GM21786 (cell line): ENCODE results near the gene ELK3.

Experiments
- ATAC-seq: cut with Tn5 transposase; IDR thresholded peaks from one replicate; pipeline ENCODE4 v1.9.1; 2021; ENCODE audit not compliant: unreplicated experiment

The ELK3 gene

DNA sequence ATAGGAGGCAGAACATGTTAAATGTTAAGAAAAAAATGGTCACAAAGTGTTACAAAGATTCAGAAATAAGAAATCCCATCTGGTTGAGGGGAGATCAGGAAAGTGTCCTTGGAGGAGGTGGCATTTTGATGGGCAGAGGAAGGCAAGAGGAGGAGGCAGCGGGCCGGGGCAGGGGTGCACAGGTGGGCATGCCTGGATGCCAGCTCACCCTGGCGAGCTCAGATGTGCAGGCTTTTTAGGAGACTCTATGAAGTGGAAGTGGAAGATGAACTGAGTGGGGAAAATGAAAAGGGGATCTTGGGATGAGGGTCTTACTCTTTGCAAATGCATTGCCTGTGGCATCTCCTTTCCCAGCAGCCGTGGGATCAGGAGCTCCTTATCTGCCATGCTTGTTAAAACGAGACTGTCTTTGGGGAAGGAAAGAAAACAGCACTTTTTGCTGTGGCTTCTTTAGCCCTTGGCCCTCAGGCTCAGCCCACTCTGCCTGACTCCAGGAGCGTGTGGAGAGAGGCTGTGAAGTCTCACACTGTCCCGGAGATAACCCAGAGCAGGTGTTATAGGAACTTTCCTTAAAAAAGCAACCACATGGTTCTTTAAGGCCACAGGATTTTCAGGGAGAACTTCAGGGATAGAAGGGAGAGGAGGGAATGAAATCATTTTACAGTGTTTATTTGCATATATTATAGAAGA is 62.6 kb downstream of the ELK3 start:
- no peak for ATAC-seq

DNA sequence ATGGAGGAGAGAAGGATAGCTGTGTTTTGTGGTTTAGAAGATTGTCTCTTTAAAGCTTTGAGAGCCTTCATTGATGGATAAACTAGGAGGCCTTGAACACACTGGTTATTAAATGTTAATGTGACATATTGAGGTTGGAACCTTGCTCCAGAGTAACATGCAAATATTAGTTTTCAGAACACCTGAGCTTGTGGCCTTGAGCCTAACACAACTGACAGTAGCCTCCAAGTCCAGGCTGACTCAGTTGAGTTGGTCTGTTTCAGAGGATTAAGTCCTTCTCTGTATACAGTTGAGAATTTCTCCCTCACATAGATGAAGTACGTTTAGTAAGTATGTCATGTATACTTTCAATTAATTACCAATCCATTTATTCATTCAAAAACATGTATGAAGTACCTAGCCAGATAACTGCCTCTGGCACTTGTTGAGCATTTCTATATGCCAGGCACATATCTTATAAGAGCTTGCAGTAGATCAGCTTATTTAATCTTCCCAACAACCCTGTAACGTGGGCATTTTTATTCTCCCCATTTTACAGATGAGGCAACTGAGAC is 63.5 kb downstream of the ELK3 start:
- no peak for ATAC-seq

DNA sequence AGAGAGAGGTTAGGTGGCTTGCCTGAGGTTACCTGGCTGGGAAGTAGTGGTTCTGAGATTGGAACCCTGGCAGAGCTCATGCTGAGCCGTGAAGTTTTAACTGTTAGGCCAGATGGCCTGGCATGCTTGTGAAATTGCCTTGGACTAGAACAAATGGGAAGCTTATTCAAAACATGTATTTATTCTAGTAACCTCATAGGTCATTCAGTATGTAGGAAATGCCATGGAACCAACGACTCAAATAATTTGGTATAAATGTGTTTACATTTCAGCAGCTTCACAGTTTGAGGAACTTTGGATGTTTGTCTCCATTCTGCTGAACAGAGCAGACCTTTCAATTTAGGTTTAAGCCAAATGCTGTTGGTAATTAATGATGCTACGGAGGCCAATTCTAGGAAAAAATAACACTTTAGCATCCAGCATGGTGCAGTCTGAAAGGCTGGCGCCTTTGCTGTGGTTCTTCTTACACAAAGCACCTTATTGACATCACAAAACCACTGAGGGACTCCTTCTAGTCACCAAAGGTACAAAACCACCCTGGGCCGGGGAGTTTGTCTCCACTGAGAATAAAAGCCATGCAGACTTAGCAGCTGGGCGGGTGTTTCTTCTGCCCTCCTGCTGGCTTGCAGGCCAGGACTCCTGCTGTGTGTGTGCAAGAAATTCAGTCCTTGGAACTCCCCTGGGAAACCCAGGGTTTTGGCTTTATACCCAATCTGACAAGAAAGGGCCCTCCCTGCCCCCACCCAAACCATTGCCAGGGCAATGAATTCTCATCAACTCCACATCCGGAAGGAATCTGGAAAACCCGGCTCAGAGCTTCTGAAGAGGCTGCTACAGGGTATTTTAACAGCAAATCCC is 64.2 kb downstream of the ELK3 start:
- no peak for ATAC-seq

DNA sequence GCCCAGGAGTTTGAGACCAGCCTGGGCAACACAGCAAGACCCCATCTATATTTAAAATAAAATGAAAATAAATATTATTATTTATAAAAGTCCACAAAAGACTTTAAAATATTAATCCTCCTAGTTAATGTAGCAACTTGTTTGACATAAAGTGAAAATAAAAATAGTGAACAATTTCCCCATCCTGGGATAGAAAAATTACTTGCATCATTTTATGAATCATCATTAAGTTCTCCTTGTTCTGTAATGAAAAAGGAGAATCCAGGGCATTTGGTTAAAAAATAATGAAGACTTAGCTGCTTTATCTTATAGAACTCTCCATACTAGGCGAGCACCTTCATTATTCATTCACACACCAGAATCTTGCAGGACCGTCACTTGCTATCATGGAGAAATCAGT is 66.1 kb downstream of the ELK3 start:
- ATAC-seq: no peak

DNA sequence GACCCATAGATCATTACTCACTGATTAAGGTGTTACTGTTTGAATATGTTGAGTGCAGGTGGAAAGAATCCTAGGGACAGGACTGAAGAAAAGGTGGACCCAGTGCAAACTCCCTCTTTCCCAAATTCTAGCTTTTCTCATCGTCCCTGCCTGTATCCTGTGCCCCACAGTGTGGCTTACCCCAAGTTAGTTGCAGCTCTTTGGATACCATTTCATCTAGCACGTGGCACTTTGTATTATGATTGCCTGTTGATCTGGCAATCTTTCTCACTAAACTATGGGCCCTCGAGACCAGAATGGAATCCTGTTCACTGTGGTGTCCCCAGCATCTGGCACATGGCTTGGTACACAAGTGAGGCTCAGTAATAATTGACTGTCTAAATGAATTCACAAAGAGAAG is 66.5 kb downstream of the ELK3 start:
- no peak for ATAC-seq

DNA sequence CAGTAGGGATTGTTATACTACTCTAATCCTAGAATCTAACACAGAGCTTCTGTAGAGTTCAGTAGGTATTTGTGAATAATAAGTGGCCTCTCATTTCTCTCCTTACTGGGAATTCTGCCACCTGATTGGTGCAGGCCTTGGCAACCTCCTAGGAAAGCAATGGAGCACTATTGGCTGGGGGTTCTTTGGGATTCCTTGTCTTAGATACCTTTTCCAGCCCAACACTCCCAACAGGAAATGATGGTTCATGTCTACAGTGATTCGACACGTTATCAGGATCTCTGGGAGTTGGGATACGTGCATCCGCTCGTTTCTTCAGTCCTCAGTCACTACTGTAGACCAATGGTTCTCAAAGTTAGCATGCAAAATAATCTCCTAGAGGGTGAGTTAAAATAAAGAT is 67.4 kb downstream of the ELK3 start:
- ATAC-seq: no peak

DNA sequence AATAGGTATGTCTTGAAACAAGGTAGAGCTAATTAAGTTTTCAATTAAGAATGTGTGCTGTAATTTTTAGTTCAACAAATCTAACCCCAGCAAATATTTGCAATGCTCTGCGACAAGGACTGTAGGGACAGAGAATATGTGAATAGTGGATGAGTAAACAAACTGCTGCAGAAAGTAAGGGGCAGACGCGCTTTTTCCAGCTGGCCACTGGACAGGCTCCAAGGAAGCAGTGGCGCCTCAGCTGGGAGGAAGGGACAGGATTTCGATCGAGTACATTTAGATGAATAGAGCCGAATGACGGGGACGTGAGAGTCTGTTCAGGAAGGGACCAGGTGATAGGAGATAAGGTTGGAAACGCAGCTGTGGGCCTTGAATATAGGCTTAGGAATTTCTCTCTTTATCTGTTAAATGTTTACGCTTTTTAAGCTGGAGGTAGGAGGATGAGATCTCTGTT is 69.3 kb downstream of the ELK3 start:
- ATAC-seq: no peak

DNA sequence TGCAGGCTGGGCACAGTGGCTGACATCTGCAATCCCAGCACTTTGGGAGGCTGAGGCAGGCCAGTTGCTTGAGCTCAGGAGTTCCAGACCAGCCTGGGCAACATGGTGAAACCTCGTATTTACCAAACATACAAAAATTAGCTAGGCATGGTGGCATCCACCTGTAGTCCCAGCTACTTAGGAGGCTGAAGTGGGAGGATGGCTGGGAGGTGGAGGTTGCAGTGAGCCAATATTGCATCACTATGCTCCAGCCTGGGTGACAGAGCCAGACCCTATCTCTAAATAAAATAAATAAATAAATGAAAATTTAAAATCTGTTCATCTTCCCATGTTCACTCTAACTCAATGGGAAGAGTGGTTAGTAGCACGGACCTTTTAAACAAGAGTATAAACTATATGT is 71.2 kb downstream of the ELK3 start:
- no peak for ATAC-seq

DNA sequence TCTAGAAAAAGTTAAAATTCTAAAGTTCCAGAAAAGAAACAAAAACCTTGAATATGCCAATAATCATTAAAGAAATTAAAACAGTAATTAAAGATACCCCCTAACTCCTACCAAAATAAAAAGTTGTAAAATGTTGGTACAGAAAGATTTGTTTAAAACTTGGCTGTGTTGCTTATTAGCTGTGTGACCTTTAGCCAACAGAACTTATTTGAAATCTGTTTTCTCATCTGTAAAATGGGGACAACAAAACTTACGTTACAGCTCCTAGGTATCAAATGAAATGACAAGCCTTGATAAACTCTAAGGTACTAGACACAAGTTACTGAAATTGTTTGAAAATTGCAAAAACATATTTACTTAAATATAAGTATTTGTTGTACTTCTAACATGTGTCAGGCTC is 71.7 kb downstream of the ELK3 start:
- ATAC-seq: no peak

DNA sequence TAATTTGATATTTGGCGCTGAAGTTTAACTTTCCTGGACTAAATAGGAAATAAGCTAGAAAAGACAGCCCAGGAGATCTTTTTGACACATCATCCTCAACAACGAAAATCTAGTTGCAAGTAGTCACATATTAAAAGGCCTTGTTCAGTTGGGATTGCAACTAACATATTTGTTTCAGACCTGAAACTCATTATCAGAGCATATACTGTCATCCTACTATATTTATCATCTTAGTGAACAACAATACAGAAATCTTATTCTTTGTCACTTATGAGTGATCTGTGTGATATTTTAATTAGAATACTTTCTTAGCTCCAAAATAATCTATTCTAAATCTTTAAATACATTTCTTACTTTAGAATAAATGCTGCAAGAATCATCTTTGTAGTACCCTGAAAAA is 72.1 kb downstream of the ELK3 start:
- ATAC-seq: no peak

DNA sequence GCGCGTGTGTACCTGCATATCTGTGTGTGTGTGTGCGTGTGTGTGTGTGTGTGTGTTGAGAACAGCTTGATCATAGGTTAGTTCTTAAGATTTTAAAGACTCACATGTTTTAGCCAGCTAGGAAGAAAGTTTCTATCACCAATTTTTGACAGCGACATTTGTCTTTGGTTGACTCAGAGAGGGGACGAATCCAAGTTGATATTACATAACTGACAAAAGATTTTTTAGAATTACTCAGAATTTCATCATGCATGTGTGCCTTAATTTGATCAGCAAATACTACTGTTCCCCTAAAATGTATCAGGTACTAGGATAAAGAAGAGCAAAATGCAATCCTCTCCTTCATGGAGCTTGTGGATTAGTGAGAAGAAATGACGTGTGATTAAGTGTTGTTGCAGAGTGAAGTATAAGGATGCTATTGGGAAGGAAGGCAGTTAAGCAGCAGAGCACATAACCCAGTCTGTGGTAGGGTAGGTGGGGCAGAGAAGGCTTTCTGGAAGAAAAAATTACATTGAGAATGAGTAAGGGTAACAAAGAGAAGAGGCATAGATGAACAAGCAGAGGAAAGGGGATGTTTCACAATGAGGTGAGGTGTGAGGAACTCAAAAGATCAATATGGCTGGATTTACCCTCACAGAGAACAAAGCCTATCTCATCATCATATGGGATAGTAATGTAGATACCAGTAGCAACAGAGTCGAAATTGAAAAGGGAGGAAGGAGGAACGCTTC is 77.5 kb downstream of the ELK3 start:
- ATAC-seq: no peak

DNA sequence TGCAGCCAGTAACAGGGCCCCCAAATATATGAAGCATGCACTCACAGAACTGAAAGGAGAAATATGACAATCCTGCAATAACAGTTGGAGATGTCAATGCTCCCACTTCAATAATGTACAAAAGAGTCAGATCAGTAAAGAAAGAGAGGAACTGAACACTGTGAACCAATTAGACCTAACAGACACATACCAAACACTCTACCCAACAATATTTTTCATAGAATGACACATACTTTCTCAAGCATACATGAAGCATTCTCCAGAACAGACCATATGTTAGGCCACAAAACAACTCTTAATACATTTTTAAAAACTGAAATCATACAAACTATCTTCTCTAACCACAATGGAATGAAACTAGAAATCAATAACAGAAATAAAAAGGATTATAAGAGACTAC is 80.2 kb downstream of the ELK3 start:
- ATAC-seq: no peak

DNA sequence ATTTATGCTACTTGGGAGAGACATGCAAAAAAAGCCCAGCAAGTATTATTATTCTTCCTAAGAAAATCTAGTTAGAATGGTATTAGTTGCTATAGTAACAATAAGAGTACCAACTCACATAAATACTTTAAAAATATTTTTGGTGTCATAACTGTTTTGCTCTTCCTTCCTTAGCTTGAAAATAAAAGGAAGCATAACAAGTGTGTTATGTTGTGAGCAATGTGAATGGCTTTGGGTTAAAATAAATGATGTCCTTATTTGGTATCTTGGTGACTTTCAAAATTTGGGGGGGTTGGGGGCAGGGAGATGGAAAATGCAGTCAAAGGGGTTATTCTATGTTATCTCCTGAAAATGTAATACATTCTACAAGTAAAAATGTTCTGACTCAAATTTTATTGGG is 91.0 kb downstream of the ELK3 start:
- no peak for ATAC-seq

DNA sequence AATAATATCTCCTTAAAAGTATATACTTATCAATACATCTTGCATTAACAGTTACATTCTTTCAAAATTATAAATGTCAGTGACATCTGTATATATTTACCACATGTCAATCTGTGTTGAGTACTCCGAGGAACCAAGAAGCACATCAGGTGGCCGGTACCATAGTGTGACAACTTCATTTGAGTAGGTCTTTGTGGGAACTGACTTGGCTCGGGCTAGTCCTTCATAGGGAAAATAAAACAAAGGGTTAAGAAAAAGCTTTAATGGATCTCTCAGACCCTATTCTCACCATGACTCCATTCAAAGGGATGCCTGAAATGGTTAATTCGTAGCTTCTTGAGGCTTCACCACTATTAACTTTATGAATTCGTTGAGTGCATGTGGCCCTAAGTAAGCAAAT is 94.9 kb downstream of the ELK3 start:
- ATAC-seq: no peak

DNA sequence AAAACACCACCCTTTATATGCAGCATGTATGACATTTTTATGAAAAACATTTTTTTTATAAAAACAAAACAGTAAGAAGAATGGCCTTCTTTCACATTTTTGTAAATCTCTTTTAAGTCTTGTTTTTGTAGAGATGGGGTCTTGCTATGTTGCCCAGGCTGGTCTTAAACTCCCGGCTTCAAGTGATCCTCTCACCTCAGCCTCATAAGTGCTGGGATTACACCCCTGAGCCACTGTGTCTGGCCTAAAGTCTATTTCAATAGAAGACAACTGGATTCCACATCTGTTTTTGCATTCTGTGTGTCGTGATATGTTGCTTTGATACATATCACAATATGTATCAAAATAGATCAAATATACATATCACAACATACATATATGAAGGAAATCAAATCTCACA is 98.9 kb downstream of the ELK3 start:
- no peak for ATAC-seq

DNA sequence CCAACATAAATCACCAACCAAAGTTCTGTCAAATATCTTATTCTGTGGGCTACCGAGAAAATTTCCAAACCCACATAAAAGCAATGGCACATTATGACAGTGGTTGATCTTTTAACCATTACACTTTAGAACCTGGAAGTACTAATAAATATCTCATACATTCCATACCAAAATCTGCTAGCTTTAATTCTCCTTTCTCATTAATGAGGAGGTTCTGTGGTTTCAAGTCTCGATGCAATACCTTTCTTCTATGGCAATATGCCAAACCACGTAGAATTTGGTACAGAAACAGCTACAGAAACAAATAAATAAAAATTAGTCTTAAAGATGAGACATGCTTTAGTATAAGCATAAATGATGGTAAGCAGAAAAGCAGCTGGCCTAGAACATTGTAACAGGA is 100.7 kb downstream of the ELK3 start:
- no peak for ATAC-seq

DNA sequence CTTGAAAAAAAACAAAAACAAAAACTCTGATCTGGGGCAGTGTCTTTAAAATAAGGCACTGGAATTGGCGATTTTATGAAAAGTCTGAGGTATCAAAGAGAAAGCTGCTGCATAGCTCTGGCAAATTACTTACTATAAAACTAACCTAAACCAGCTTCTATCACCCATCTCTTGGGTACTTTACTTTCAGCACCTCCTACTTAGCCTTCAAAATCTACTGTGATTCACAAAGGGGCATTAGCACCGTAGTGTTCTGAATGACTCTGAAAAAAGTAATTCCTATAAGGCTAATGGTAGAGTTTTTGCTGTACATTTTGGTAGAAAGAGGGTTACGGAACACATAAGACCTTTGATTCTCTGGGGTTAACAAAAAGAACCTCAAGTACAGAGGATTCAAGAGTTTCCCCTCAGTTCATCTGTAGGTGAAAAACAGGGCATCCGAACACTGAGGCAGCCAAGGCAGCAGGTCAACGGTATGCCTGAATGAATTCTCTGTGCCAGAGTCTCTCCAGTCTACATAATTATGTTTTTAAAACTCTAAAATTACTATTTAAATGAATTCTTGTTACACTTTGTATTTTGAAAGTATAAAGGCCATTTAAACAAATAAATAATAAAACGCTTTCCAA is 101.5 kb downstream of the ELK3 start:
- ATAC-seq: no peak

DNA sequence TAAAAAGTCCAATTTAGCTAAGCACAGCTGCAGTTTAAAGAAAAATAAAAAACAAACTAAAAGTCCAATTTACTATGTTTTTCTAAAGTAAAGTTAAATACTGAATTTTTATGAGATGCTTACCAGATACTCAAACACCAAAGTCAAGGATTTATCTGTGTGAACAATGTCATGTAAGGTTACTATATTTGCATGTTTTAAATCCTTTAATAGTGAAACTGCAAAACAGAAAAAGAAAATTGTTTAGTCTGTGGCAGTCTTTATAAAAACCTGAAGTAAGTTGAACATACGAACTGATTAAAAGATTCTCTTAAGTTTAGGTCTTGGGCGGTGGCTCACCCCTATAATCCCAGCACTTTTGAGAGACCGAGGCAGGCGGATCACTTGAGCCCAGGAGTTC is 103.3 kb downstream of the ELK3 start:
- ATAC-seq: no peak

DNA sequence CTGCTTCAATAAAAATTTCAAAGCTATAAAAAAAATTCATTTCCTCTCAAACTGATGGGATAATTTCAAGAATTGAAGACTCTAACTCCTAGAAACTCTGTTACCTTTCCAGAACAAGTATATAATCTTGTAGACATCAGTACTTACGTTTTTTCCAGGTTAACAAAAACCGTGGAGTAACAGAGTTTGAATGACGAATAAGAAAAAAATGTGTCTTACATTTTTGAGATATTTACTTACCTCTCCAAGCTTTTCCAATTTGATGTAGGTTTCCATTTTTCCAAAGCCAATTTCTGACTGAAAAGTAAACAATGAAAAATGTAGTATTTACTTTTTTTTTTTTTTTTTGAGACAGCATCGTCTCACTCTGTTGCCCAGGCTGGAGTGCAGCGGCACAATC is 105.9 kb downstream of the ELK3 start:
- no peak for ATAC-seq

DNA sequence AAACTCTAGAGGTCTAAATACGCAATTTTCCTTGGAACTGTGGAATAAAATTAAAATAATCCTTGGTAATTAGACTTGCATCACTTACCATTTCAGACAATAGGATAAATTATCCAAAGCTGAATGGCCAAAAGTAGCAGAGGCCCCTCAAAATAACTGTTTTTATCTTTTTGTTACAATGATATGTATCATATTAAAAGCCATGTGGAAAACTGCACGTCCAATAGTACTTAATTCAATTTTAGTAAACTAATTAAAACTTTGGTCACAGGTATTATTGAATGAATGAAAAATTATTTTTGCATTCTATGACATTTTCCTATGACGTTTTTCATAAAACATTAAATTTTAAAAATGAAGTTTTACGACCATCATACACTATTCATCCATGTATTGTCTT is 107.6 kb downstream of the ELK3 start:
- ATAC-seq: no peak

DNA sequence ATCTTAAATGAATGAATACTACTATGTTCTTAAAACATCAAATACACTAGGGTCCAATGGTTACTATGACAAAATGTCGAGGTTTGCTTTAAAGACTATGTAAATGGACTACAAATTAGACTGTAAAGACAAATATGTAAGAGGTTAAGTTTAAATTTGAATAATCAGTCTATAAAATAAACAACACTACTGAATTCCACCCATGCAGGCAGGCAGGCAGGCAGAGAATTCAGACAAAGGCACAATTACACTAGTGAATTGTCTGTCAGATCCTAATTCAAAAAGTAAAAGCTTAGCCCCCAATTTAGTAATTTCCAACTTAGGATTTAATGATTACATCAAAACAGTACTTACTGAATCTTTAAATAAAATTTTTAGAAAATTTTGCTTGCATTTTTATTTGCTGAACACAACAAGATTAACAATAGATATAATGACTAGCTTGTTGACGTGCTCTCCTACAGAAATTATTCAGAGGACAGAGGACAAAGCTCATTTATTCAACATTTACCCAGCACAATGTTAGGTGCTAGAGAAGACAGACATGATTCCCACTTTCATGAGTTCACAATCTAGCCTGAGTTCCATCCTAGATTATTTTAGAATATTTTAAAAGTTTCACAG is 108.6 kb downstream of the ELK3 start:
- ATAC-seq: no peak
